Panc1 (cell line): ENCODE results near the gene FAM193A. TPM values are rescaled to one million over a fixed set of nuclear protein-coding genes. Genes with fewer than 3 reads are reported as not detected.

Source experiments
- ATAC-seq: fragments of 200-7000 bp; cut with Tn5 transposase; 2 replicates; pipeline ENCODE4 v1.9.1; 2020; ENCODE audit warnings: mild to moderate bottlenecking, moderate library complexity
- BruUV-seq: library from RNA; stranded (reverse); fragments of 400-500 nt; replicated peaks from 2 replicates; lab custom pipeline; 2021; lab: Mats Ljungman, UMichigan
- CTCF ChIA-PET: fragments of 300-600 bp; sonication (Branson Sonifier 250); formaldehyde crosslinking; loops from one replicate; lab custom pipeline; 2022; ENCODE audit warnings: antibody characterized with exemption; lab: Charles Lee
- POLR2A ChIA-PET: fragments of 300-600 bp; sonication (Branson Sonifier 250); formaldehyde crosslinking; loops from one replicate; lab custom pipeline; 2022; ENCODE audit warnings: antibody characterized with exemption; lab: Charles Lee
- DNase-seq: peaks from one replicate; pipeline ENCODE4 v3.0.0-alpha.2; 2010; ENCODE audit warnings: low read depth, low spot score
- H3K27ac ChIP-seq: 2 replicates; pipeline ENCODE4 v1.5.1; 2011; ENCODE audit warnings: mild to moderate bottlenecking, low read length, inconsistent platforms
- H3K27me3 ChIP-seq: fragments of 200-500 bp; sonication (Bioruptor generic); 2 replicates; pipeline ENCODE4 v1.6.0; 2014; ENCODE audit warnings: low read length, inconsistent platforms; ENCODE audit not compliant: control insufficient read depth, insufficient read depth
- H3K36me3 ChIP-seq: fragments of 200-500 bp; sonication (Bioruptor generic); 2 replicates; pipeline ENCODE4 v1.5.1; 2014; ENCODE audit warnings: inconsistent platforms, mild to moderate bottlenecking, low read length, moderate library complexity; ENCODE audit not compliant: control insufficient read depth, insufficient read depth
- H3K4me1 ChIP-seq: 2 replicates; pipeline ENCODE4 v1.5.1; 2011; ENCODE audit warnings: inconsistent platforms, mild to moderate bottlenecking, low read length, moderate library complexity; ENCODE audit not compliant: control insufficient read depth, insufficient read depth
- H3K4me3 ChIP-seq, 2 experiments: 2 replicates each; pipeline ENCODE4 v1.5.1; 2011 to 2012; ENCODE audit warnings: low read depth in 2 of 2, low read length in 2 of 2, mild to moderate bottlenecking in 2 of 2, inconsistent platforms in 1 of 2, moderate library complexity in 1 of 2
- H3K9me3 ChIP-seq: fragments of 200-500 bp; sonication (Bioruptor generic); 2 replicates; pipeline ENCODE4 v1.5.1; 2014; ENCODE audit warnings: low read depth, mild to moderate bottlenecking, inconsistent platforms, low read length, moderate library complexity; ENCODE audit not compliant: control insufficient read depth, insufficient read depth
- POLR2AphosphoS5 ChIP-seq: IDR thresholded peaks from 2 replicates; pipeline ENCODE4 v1.6.1; 2012; ENCODE audit warnings: mild to moderate bottlenecking, low read depth, low read length, moderate library complexity
- SIN3A ChIP-seq: IDR thresholded peaks from 2 replicates; pipeline ENCODE4 v1.6.1; 2012; ENCODE audit warnings: low read depth, mild to moderate bottlenecking, low read length, moderate library complexity, borderline replicate concordance; ENCODE audit not compliant: insufficient read depth
- TCF7L2 ChIP-seq: IDR thresholded peaks from 2 replicates; pipeline ENCODE4 v1.6.1; 2011; ENCODE audit warnings: mild to moderate bottlenecking, low read depth, low read length, inconsistent platforms
- in situ Hi-C: cut with HindIII; loops from 2 replicates; pipeline ENCODE4 v1.10.0; 2016; ENCODE audit warnings: low sequenced_read_pairs, low pct_unique_long_range_greater_than_20kb
- intact Hi-C: fragments of 100-400 bp; cut with micrococcal nuclease; formaldehyde crosslinking; loops from one replicate; pipeline ENCODE4 v1.10.0; 2022; ENCODE audit not compliant: unreplicated experiment
- total RNA-seq: library from RNA; stranded (reverse); gene quantifications from one replicate; pipeline ENCODE4 v1.2.1, GENCODE V29; 2021; ENCODE audit not compliant: unreplicated experiment
- TF ChIP-seq, protein P1 (sequence below), 2 experiments: IDR thresholded peaks; 2 replicates each; pipeline ENCODE4 v1.6.1; 2011 to 2012; ENCODE audit warnings: low read depth in 2 of 2, control low read depth in 1 of 2, low read length in 1 of 2, mild to moderate bottlenecking in 1 of 2, moderate library complexity in 1 of 2; ENCODE audit not compliant: insufficient read depth in 1 of 2
- TF ChIP-seq, protein P2 (sequence below): fragments of 450-650 bp; IDR thresholded peaks from 2 replicates; pipeline ENCODE4 v1.5.1; 2017; ENCODE audit warnings: mild to moderate bottlenecking

The FAM193A gene
- total RNA-seq, 1 experiment from 2014 or later: 25.7 TPM

DNA sequence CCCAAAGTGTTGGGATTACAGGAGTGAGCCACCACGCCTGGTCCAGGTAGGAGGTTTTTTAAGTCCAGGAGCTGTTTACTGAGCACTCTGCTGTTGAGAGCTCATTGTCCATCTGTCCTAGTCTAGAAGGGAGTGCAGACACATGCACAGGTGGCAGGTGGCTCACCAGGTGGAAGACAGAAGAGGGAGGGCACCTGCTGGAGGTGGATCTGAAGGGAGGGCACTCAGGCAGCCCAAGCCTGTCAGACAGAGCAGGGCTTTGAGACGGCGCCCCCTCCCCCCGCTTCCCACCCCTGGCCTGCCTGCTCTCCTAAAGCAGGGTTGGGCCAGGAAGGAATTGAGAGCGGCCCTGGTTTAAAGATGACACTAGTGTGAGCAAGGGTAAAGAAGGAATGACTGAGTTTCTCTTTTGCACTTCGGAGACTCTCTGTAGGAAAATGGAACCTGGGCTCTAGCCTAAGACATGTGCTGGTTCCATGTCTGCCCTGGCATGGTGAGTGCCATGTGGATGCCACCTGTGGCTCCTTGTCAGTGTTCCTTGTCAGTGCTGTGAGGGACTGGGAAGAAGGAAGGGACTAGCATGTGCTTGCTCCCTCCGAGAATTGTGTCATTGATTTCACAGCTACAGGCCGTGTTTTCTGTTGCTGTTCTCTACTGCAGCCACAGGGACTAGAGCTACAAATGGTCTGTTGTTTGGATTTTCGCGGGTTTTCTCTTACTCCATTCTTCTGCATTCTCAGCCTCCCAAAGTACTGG is 111.1 kb downstream of the FAM193A start:
- Histone ChIP-seq H3K27ac (no peak overlapping the region), H3K27me3 (no peaks in the 10 kb centered on the region), H3K36me3 (peaks cover 2% of the 10 kb centered on the region), H3K4me3 (no peak overlapping the region), H3K9me3 (no peaks in the 10 kb centered on the region), H3K4me1 (no peaks in the 10 kb centered on the region)
- BruUV-seq: no TSS peak
- ATAC-seq (no peak), DNase-seq (no peak)
- intact Hi-C loops (no loop called here), in situ Hi-C loops (no loop called here)
- ChIA-PET POLR2A (interaction anchor here (0.5 kb wide), 1 partner anchor 107 kb away, joined by 6 read pairs; no protein-coding TSS in a partner anchor), CTCF (no interaction called here)
- TF ChIP-seq, protein P1, sequence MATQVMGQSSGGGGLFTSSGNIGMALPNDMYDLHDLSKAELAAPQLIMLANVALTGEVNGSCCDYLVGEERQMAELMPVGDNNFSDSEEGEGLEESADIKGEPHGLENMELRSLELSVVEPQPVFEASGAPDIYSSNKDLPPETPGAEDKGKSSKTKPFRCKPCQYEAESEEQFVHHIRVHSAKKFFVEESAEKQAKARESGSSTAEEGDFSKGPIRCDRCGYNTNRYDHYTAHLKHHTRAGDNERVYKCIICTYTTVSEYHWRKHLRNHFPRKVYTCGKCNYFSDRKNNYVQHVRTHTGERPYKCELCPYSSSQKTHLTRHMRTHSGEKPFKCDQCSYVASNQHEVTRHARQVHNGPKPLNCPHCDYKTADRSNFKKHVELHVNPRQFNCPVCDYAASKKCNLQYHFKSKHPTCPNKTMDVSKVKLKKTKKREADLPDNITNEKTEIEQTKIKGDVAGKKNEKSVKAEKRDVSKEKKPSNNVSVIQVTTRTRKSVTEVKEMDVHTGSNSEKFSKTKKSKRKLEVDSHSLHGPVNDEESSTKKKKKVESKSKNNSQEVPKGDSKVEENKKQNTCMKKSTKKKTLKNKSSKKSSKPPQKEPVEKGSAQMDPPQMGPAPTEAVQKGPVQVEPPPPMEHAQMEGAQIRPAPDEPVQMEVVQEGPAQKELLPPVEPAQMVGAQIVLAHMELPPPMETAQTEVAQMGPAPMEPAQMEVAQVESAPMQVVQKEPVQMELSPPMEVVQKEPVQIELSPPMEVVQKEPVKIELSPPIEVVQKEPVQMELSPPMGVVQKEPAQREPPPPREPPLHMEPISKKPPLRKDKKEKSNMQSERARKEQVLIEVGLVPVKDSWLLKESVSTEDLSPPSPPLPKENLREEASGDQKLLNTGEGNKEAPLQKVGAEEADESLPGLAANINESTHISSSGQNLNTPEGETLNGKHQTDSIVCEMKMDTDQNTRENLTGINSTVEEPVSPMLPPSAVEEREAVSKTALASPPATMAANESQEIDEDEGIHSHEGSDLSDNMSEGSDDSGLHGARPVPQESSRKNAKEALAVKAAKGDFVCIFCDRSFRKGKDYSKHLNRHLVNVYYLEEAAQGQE (IDR thresholded peaks at IDR 0.05; ENCODE audit: insufficient read depth in 1 of 2, low read depth in 2 of 2, low read length in 1 of 2): no peak
- TF ChIP-seq, protein P2, sequence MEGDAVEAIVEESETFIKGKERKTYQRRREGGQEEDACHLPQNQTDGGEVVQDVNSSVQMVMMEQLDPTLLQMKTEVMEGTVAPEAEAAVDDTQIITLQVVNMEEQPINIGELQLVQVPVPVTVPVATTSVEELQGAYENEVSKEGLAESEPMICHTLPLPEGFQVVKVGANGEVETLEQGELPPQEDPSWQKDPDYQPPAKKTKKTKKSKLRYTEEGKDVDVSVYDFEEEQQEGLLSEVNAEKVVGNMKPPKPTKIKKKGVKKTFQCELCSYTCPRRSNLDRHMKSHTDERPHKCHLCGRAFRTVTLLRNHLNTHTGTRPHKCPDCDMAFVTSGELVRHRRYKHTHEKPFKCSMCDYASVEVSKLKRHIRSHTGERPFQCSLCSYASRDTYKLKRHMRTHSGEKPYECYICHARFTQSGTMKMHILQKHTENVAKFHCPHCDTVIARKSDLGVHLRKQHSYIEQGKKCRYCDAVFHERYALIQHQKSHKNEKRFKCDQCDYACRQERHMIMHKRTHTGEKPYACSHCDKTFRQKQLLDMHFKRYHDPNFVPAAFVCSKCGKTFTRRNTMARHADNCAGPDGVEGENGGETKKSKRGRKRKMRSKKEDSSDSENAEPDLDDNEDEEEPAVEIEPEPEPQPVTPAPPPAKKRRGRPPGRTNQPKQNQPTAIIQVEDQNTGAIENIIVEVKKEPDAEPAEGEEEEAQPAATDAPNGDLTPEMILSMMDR: no peak
- no peak for TF ChIP-seq SIN3A
- no peak for TF ChIP-seq POLR2AphosphoS5
- TF ChIP-seq TCF7L2: no peak

GRCh38 chr4:2648159-2648814 is 111.8 kb downstream of the FAM193A start:
- TF ChIP-seq SIN3A (no peak), POLR2AphosphoS5 (no peak), TCF7L2 (no peak)
- TF ChIP-seq, protein P1 (IDR thresholded peaks at IDR 0.05; ENCODE audit: insufficient read depth in 1 of 2, low read depth in 2 of 2, low read length in 1 of 2): no peak
- TF ChIP-seq, protein P2: no peak
- intact Hi-C loops: no loop called here
- Histone ChIP-seq H3K9me3 (no peaks in the 10 kb centered on the region), H3K4me1 (no peaks in the 10 kb centered on the region), H3K36me3 (peaks cover 2% of the 10 kb centered on the region), H3K27me3 (no peaks in the 10 kb centered on the region), H3K27ac (no peak overlapping the region), H3K4me3 (no peak overlapping the region)
- ATAC-seq: no peak
- in situ Hi-C loops: no loop called here
- CTCF ChIA-PET: no interaction called here
- DNase-seq: no peak
- BruUV-seq: no TSS peak
- POLR2A ChIA-PET: no interaction called here
